Right forelimb (tissue), 1 donor: ENCODE measurements around the gene BORCS8.
"Not testable (repeated sequence)": the region's sequence is repeated elsewhere in the genome, so short reads cannot be mapped to it uniquely, and the experiment has no call there.

Experiments used
- DNase-seq: peaks from one replicate; pipeline ENCODE4 v3.0.0-alpha.2; 2018

BORCS8 gene

DNA sequence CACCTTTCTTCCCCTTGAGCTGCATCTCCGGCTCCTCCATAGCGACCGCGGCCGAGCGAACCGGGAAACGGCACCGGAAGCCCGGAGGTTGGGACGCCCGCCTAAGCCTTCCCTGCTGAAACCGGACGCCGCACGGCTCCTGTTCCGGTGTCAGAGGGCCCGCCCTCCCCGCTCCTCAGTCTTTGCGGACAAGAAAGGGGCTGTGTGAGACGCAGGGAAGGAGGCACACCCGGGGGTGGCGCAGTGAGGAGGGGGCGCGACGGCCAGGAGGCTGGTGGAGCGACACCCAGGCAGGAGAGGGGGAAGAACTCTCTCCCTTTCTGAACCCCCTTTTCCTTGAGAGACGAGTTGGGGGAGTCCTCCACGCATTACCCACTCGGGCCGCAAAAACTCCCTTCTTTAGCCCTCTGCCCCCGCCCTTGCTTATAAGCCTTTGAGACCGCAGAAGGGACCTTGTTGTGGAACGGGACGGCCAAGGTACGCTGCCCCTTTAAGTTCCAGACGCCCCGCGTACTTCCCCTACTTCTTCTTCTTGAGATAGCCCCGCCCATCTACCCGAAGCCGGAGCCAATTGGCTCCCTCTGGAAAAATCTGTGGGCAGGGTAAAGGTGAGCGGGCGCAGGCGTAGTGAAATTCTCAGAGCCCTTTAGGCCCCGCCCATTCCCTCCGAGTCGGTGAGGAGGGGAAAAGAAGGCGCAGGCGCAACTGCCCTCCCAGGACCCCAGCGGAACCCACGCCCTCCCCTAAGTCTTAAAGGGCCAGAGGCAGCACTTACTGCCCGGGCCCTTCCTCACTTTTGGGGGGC is at the start of gene BORCS8, which contains the start of gene RFXANK:
BORCS8 (minus strand) TSS at position 75 of the 805 bp plus-strand sequence; CDS start at position 40, 35 bp downstream.
RFXANK (plus strand) TSS at position 181 of the 805 bp plus-strand sequence. CDS start 1,689 bp downstream, outside the sequence.
- DNase-seq: peak; percentile 98

GRCh38 chr19:19240476-19240875 is 48.5 kb upstream of the BORCS8 start:
- no peak for DNase-seq

DNA sequence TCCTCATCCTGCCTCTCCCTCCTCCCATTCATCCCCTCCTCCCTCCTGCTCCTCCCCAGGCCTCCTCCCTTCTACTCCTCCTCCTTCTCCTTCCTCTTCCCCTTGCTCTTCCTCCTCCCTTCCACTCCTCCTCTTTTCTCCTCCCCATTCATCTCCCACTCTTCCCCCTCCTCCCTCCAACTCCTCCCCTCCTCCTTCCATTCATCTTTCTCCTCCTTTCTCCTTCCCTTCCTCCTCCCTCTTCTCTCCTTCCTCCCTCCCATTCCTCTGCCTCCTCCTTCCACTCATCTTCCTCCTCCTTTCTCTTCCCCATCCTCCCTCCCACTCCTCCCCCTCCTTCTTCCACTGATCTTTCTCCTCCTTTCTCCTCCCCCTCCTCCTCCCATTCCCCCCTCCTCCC is 47.7 kb upstream of the BORCS8 start:
- no peak for DNase-seq

DNA sequence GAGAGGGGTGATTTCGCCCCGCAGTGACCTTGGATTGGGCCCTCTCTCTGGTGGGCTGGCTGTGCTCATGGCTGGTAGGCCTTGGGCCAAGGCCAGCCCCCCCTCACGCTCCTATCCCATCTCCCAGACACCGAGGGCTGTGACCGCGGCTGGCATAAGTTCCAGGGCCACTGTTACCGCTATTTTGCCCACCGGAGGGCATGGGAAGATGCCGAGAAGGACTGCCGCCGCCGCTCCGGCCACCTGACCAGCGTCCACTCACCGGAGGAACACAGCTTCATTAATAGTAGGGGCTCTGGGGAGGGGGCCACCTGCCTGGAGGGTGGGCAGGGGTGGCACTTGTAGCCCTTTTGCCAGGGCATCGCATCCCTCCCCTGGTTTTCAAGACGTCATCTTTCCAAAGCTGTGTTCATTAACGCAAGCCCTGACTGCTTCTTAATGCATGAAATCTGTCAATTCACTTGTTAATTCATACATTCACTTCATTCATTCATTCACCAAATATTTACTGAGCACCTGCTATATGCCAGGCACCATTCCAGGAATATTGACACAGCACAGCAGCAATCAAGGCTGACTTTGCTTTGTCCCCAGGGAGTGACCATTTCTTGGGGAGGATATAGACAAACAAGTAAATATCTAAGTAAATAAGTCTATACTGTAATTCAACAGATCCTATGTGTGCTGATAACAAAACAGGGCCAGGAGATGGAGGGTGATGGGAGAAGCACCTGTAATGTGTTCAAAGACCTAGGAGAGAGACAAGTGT is 46.4 kb upstream of the BORCS8 start:
- no peak for DNase-seq

DNA sequence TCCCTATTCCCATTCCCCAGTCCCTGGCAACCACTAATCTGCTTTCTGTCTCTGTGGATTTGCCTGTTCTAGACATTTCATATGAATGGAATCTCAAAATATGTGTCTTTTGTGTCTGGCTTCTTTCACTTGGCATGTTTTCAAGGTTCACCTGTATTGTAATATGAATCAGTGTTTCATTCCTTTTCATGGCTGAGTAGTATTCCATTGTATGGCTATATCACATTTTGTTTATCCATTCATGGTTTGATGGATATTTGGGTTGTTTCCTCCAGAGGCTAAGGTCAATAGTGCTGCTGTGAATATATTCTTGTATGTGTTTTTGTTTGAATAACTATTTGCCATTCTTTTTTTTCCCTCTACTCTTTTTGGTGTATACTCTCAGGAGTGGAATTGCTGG is 44.2 kb upstream of the BORCS8 start:
- DNase-seq: no peak

- DNase-seq: no peak
Observed at GRCh38 chr19:19234220-19234816, 42.4 kb upstream of the BORCS8 start.

GRCh38 chr19:19232261-19232721 is 40.3 kb upstream of the BORCS8 start:
- DNase-seq: no peak

DNA sequence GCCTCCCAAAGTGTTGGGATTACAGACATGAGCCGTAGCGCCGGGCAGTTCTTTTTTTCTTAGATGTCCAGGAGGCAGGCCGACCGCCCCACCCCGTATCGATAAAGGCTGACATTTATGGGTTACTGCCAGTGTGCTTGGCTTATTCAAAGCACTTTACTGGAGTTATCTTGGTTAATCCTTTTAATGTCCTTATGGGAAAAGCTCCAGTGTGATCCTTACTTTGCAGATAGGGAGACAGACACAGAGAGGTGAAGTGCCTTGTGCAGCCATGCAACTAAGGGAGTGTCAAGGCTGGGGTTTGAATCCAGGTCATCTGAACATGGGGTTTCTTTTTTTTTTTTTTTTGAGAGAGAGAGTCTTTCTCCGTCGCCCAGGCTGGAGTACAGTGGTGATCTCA is 39.0 kb upstream of the BORCS8 start:
- DNase-seq: no peak

GRCh38 chr19:19229701-19230100 is 37.7 kb upstream of the BORCS8 start:
- DNase-seq: no peak

DNA sequence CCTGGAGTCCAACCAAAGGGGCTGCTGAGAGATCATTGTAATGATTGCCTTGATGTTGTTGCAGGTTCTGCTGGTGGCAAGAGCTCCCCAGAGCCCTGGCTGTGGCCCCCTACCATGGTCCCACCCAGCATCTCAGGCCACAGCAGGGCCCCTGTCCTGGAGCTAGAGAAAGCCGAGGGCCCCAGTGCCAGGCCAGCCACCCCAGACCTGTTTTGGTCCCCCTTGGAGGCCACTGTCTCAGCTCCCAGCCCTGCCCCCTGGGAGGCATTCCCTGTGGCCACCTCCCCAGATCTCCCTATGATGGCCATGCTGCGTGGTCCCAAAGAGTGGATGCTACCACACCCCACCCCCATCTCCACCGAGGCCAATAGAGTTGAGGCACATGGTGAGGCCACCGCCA is 35.3 kb upstream of the BORCS8 start:
- no peak for DNase-seq

GRCh38 chr19:19226663-19227062 is 34.7 kb upstream of the BORCS8 start:
- DNase-seq: no peak

DNA sequence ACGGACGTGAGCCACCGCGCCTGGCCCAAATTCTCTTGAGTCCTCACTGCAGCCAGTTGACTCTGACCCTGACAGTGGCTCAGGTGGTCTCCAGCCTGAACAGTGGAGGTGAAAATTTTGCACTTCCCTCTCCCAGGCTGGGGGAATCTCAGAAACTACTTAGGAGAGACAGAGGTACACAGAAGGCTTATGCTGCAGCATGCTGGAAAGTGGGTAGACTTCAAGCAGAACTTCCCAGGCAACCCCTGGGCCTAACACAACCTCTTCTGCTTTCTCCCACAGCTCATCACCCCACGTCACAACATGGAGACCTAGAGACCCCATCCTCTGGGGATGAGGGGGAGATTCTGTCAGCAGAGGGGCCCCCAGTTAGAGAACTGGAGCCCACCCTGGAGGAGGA is 34.3 kb upstream of the BORCS8 start:
- no peak for DNase-seq

DNA sequence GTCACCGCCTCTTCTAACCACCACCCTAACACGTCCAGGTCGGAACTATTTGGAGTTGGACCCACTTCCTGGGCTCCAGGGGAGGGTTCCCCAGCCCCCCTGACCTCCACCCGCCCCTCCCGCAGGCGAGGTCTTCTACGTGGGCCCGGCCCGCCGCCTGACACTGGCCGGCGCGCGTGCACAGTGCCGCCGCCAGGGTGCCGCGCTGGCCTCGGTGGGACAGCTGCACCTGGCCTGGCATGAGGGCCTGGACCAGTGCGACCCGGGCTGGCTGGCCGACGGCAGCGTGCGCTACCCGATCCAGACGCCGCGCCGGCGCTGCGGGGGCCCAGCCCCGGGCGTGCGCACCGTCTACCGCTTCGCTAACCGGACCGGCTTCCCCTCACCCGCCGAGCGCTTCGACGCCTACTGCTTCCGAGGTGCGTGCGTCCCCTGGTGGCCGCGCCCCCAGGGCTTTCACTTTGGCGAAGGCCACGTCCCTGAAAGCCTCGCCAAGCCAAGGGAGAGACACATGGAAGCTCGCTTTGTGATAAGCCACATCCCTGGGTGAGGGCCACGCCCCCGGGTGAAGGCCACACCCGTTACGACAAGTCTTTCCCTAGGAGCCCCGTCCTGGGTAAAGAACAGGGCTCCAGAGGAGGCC is 33.0 kb upstream of the BORCS8 start:
- peak; percentile 58 for DNase-seq

- no peak for DNase-seq
Observed at GRCh38 chr19:19224150-19224851, 32.3 kb upstream of the BORCS8 start.

GRCh38 chr19:19223636-19224035 is 31.7 kb upstream of the BORCS8 start:
- no peak for DNase-seq

DNA sequence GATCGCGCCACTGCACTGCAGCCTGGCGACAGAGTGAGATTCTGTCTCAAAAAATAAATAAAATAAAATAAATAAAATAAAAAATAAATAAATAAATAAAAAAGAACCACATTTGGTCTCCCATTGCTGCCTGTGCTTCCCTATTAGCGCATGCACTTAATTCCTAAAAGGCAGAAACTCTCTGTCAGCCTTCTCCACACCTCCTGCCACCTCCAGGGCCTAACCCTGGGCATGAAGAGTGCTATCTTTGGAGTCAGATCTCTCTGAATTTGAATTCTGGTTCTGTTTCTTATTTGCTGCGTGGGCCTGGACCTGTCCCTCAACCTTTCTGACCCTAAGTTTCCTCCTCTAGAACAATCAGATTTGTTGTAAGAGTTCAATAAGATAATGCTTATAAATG is 31.1 kb upstream of the BORCS8 start:
- no peak for DNase-seq

- not testable (repeated sequence) for DNase-seq
Observed at GRCh38 chr19:19221000-19221399, 29.0 kb upstream of the BORCS8 start.

DNA sequence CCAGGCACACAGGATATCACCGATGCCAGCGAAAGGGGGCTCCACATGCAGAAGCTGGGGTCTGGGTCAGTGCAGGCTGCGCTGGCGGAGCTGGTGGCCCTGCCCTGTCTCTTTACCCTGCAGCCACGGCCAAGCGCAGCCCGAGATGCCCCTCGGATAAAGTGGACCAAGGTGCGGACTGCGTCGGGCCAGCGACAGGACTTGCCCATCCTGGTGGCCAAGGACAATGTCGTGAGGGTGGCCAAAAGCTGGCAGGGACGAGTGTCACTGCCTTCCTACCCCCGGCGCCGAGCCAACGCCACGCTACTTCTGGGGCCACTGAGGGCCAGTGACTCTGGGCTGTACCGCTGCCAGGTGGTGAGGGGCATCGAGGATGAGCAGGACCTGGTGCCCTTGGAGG is 27.0 kb upstream of the BORCS8 start:
- no peak for DNase-seq

- DNase-seq: no peak
Observed at GRCh38 chr19:19217099-19217498, 25.1 kb upstream of the BORCS8 start.

- DNase-seq: no peak
Observed at GRCh38 chr19:19215792-19216191, 23.8 kb upstream of the BORCS8 start.

DNA sequence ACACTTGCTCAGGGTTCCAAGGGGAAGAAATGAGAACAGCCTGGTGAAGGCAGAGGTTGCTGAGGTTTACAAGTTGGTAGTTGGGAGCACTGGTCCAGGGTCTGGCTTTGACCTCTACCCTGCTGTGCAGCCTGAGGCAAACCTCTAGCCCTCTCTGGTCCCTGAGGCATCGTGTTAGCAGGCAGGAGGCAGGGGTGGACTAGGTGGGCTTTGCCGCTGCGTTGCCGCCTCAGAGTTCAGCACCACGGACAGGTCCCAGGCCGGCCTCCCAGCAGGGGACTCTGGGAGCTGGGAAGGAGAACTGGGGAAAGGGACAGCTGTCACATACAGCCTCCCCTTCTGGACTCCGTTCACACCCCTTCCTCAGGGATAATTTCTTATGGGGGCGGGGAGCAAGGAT is 22.9 kb upstream of the BORCS8 start:
- peak; percentile 83 for DNase-seq

- DNase-seq: no peak
Observed at GRCh38 chr19:19214159-19214490, 22.2 kb upstream of the BORCS8 start.
